ENCODE results near the gene NIN.

Gene NIN

DNA sequence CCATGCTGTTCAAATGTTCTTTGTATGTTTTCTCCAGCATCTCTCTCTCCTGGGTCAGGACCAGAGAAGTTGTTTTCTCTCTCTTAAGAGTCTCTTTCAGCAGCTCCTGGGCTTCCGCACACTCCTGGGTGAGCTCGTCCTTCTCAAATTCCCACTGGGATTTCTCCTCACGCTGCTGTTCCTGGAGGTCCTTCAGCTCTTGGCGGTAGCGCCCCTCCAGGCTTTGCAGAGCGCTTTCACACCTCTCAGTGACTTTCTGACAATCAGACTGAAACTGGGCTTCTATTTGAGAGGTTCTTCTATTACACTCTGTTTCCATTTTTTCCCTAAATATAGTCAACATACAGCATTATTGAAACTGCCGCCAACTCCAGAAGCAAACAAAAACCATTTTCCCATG is 72.7 kb downstream of the NIN start:
- DNase-seq, result no peak

GRCh38 chr14:50757702-50758101 is 73.3 kb downstream of the NIN start:
- no peak for DNase-seq

GRCh38 chr14:50756300-50756699 is 74.7 kb downstream of the NIN start:
- no peak for DNase-seq

DNA sequence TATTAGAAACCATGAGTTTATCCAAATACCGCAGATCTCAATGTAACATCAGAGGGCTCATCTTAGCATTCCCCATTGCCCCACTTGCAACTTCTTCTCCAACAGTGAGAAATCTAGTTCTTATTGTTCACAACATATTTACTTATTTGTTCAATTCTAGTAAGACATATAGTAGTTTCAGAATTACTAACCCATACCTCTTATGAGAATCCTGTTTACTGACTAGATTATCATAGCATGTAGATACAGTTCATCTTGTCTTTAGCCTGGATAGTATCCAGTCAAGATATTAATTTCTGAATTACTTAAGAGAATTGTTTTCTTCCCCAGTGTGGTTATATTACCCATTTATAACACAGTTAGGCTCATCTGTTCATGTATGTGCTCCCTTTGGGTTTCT is 80.6 kb downstream of the NIN start:
- DNase-seq, result no peak

DNA sequence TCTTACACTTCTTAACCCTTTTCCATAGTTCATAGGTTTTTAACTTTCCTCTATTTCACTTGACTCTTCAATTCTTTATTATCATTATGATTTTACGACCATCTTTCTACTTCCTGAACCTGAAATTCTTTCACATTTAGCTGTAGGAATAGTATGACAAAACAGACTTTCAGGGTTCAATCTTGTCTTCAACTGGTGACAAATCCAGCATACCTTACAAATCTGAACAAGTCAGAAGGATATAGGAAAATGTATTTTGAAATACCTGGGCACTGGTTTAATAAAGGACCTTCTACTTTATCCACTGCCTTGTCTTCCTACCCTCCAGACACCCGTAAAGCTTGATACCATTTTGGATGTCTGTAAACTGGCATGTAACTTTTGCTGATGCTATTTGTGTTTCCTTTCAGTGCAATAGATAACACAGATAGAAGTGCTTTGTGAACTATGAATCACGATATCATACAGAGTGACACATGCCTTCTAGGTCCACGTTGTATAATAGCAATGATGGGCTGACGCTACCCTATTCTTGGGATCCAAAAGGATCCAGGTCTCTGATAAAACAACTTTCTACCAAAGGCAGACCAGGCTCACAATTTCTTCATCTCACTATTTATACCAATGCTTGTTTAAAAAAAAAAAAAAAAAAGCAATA is 85.4 kb downstream of the NIN start:
- no peak for DNase-seq

DNA sequence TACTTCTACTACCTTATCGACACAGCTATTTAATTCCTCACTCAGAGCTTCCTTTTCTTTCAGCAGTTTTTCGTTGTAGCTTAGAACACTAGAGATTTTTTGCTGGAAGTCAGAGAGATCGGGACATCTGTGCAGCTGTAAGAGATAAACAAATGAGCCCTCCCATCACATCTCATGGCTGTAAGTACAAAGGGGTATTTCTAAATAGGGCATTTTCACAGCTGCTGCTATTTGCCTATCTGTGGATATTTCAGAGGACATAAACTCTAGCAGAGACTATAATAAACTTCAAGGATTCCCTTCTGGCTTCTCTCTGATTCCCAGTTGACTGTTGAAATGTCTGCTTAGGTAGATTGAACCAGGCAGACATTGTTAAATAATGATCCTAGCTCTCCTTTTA is 86.7 kb downstream of the NIN start:
- no peak for DNase-seq

GRCh38 chr14:50741567-50741966 is 89.4 kb downstream of the NIN start:
- no peak for DNase-seq

GRCh38 chr14:50740856-50741255 is 90.1 kb downstream of the NIN start:
- DNase-seq, result no peak

- no peak for DNase-seq
Observed at GRCh38 chr14:50739186-50739585, 91.8 kb downstream of the NIN start.

GRCh38 chr14:50736932-50737419 is 94.0 kb downstream of the NIN start:
- DNase-seq, result no peak

GRCh38 chr14:50734950-50735695 is 95.8 kb downstream of the NIN start:
- no peak for DNase-seq

GRCh38 chr14:50733494-50733893 is 97.5 kb downstream of the NIN start:
- DNase-seq, result no peak

- DNase-seq, result no peak
Observed at GRCh38 chr14:50728836-50729235, 102.1 kb downstream of the NIN start.

DNA sequence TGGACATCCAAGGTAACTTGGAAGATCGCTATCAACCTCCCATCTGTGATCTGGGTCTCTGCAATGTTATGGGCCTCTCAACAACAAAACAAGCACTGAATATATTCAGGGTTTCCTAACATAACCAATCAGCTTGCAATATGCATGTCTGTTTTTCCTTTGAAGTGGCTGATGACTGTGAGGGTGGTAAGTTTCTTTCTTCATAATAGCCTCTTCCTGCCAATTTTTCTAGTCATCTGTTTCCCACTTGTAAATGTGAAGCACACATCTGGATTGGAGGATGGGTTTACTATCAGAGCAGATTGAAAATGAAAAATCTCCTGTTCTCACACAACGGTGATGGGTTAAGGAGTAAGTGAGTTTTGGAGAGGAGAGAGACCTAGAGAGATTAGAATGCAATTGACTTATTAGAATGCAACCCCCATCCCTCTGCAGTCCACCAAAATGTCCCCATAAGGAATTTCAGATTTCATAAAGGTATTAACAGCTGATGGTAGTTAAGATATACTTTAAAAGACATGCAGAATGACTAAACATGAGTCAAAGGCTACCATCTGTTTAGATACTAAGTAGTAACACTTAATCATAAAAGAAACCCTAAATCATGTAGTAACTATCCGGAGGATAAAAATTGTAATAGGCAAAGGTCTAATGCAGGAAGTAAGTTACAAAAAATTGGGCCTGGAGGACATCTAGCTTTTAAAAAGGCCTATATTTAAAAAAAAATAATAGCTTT is 104.4 kb downstream of the NIN start:
- no peak for DNase-seq

DNA sequence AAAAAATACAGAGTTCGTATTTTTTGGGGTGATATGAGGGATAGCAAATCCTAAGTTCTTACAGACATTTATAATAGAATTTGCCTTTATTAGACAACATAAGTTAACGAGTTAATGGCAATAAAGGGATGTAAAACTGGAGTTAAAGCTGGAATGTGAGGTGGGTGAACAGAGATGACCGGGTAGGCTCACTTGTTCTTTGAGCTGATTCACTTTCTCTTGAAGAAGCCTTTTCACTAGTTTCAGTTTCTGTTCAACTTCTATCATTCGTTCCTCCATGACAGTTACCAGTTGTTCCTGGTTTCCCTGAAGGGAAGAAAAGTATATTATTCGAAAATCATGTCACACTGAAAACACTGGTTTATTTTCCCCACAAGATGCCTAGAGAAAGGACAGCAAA is 105.2 kb downstream of the NIN start:
- DNase-seq, result no peak

DNA sequence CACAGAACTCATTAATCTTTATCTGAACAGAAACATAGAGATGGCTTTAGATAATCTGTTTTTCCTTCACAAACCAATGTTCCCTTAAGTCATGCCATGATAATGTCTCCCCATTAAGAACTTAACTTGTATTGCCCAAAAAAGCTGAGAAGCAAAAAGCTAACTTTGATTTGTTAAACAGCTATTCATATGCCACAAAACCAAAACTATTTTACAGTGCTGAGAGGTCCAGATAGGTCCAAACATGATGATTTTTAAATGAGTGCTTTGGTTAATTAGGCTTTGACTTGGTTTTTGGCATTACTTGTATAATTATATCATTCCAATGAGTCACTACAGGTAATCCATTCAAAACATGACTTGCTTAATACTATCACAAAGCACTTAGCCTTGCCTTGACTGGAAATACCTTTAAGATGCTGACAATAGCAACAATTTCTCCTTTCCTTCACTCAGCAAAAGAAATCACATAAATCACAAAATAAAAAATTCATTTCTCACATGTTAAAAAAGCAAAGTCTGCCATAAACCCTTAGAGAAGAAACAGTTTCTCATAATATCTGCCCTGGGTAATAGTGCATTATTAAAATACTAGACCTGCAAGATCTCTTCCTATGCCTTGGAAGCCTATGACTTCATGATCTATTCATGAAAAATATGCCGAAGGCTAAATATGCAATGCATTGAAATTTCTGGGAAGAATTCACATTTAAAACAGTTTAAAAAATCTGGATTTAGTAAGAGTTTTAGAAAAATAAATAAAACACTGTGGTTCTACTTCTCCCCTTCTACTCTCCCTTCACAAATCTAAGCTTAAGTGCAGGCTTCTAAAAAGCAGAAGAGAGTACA is 110.8 kb downstream of the NIN start:
- DNase-seq, result no peak

DNA sequence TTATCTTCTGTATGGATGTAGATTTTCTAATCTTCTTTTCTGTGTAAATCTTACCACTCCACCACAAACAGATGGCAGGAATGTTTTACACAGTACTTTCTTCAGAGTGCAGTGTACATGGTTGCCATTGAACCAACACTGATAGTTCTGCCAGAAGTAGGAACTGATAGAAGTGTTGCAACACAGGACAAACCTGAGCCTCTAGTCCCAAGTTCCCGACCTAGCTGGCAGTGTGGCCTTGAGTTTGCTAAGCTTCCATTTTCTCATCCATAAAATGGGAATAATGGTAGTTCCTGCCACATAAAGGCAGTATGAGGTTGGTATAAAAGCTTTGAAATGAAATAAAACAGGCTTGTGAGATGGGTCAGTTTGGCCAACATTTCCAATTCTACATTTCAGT is 112.0 kb downstream of the NIN start:
- DNase-seq, result no peak

GRCh38 chr14:50717811-50718210 is 113.2 kb downstream of the NIN start:
- no peak for DNase-seq

DNA sequence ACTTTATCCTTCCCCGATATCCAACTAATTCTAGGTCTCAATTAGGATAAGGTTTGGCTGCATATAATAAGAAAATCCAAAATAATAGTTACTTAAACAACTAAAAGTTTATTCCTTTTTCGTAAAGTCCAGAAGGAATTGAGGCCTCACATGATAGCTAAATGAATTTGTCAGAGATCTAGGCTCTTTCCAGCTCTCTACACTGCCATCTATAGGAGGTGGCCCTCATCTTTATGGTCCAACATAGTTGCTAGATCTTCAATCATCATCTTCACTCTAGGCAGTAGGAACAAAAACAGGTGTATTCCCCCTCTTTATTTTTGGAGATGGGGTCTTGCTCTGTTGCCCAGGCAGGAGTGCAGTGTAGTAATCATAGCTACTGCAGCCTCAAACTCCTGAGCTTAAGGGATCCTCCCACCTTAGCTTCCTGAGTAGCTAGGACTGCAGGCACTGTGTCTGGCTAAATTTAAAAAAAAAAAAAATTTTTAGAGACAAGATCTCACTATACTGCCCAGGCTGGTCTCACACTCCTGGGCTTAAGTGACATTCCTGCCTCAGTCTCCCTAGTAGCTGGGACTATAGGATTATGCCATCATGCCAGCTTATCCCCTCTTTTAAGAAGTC is 116.4 kb downstream of the NIN start:
- no peak for DNase-seq

DNA sequence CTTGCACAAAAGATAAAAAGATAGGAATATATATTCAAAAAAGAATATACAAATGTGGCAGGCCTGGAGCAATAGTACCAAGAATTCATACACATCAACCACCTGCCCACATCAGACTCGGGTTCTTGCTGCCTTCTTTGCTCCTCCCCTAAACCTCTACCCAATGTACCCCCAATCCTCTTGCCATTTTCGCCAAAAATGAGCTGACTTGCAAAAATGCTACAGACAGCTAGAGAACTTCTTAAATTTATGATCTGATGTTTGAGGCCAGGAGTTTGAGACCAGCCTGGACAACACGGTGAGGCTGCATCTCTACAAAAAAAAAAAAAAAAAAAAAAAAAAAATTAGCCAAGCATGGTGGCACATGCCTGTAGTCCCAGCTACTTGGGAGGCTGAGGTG is 119.9 kb downstream of the NIN start:
- no peak for DNase-seq

GRCh38 chr14:50705026-50705593 is 125.9 kb downstream of the NIN start:
- no peak for DNase-seq

DNA sequence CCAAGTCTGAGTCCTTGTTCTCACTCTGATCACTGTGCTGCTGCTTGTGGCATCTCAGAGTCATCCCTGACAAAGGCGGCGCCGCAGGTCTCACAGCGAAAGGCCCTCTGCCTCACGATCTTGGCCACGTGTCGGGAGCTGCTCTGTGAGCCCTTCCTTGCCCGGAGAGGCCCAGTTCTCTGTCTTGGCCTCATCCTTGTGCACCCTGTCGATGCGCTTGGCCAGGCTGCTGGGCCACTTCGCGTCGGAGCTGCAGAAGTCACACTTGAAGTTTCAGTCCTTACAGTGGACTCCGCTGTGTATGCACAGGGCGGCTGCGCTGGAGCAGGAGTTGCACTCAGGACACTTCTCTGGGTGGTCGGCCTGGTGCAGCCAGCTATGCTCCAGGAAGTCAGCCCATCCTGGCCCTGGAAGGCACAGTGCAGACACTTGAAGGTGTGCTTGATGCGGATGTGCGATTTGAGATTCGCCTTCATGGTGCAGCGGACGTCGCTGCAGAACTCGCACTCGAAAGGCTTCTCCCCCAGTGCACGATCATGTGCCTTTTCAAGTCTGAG is 126.4 kb downstream of the NIN start:
- no peak for DNase-seq
